AG09309 (cell line): ENCODE data around the gene ADARB1.

Source experiments
- DNase-seq: peaks from one replicate; pipeline ENCODE4 v3.0.0-alpha.2; 2010; ENCODE audit warnings: low read depth
- H3K4me3 ChIP-seq: 2 replicates; pipeline ENCODE4 v1.5.1; 2011; ENCODE audit warnings: mild to moderate bottlenecking, low read depth, low read length, moderate library complexity; ENCODE audit not compliant: control insufficient read depth
- CTCF ChIP-seq: IDR thresholded peaks from 2 replicates; pipeline ENCODE4 v1.5.1; 2011; ENCODE audit warnings: mild to moderate bottlenecking, low read depth, low read length, inconsistent platforms; ENCODE audit not compliant: insufficient read depth, control insufficient read depth; ENCODE audit errors: missing control alignments

The ADARB1 gene

DNA sequence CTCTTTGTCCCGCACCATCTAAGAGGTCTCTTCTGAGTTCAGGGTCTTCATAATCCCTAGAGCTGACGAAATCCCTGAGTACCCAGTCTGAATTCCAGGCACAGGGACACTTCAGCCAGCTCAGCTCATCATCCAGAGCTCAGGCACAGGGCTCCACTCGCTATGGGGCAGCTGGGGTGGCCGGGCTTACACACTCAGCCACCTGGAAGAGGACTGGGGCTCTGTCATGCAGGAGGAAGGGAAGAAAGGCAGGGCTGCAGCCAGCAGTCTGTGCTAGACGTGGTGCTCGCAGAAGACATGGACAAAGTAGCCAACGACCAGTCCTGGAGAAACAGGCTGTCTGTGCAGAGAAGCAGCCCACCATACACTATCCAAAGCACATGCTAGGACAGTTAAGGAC is 124.8 kb downstream of the ADARB1 start:
- no peak for DNase-seq
- no peak overlapping the region for H3K4me3 ChIP-seq
- TF ChIP-seq CTCF = no peak

DNA sequence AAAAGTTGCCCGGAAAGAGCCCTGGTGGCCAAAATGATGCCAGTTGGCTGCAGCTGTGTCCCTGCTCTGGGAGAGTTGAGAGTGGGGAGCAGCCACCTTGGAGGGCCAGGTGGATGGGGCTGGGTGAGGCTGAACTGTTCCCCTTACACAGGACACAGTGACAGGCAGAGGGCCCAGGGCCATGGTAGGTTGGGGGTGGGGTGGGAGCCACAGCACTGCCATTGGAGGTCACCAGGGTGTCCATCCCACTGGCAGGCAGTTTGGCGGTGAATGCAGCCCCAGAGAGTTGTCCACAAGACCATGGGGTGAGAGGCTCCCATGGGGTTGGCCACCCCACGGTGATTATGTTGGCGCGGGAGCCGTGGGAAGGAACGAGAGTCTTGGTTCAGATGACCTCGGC is 125.7 kb downstream of the ADARB1 start:
- no peak for TF ChIP-seq CTCF
- H3K4me3 ChIP-seq = no peak overlapping the region
- DNase-seq = no peak

GRCh38 chr21:45200581-45201296 is 126.4 kb downstream of the ADARB1 start:
- no peak for TF ChIP-seq CTCF
- DNase-seq = no peak

DNA sequence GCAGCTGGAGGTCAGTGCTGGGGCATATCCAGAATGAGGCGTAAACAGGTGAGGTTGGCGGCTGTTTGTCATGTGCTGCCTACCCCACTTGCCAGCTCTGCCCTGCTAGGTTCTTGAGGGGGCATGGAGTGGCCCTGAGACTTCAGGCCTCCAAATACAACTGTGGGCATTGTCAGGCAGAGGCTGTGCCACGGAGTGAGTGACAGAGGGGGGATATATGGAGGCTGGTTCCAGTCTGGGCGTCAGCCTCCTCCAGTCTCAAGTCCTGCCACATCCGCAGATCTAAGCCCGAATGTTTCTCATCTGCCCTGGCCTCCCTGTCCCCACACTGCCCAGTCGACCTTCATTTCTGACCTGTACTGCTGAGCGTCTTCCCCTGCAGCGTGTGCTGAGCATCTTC is 128.0 kb downstream of the ADARB1 start:
- no peak for DNase-seq
- no peak for TF ChIP-seq CTCF
- no peak overlapping the region for H3K4me3 ChIP-seq

More at GRCh38 chr21:45200581-45201296, 126.4 kb downstream of the ADARB1 start:
- H3K4me3 ChIP-seq = no peak overlapping the region

DNA sequence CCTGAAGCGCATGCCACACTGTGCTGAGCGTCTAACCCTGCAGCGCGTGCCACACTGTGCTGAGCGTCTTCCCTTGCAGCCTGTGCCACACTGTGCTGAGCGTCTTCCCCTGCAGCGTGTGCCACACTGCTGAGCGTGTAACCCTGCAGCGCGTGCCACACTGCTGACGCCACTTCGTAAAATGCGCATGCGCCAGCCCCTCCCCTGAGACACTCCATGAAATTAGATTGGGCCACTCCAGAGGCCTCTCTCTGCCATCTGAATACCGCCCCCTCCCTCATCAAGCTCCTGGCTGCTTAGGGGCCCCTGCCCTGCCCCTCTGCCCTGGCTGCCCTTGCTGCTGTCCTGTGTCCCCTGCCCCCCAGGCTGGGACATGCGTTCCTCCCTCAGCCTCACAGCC is 128.5 kb downstream of the ADARB1 start:
- TF ChIP-seq CTCF = no peak
- no peak overlapping the region for H3K4me3 ChIP-seq
- no peak for DNase-seq

DNA sequence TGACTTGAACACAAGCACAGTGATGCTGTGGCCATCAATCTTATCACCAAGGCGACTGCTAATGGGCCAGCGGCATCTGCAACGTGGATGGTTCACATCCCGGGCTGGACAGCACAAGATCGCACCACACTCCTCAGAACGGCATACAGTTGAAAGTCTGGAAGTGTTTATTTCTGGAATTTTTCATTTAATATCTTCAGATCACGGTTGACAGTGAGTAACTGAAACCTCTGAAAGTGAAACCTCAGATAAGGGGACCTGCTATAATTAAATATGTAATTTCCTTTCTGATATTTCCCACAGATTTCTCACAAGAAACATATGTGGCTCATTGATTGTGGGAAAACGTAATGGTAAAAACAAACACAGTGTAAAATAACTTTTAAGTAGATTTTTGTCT is 129.6 kb downstream of the ADARB1 start:
- no peak for DNase-seq
- TF ChIP-seq CTCF = no peak

More for the DNA sequence above, 129.6 kb downstream of the ADARB1 start:
- no peak overlapping the region for H3K4me3 ChIP-seq
